Measurements from ENCODE around the gene RGS19. TPM values are rescaled to one million over a fixed set of nuclear protein-coding genes. Genes with fewer than 3 reads are reported as not detected.

Gene RGS19
- total RNA-seq, 1 experiment from 2014 or later, result 12.8 TPM

DNA sequence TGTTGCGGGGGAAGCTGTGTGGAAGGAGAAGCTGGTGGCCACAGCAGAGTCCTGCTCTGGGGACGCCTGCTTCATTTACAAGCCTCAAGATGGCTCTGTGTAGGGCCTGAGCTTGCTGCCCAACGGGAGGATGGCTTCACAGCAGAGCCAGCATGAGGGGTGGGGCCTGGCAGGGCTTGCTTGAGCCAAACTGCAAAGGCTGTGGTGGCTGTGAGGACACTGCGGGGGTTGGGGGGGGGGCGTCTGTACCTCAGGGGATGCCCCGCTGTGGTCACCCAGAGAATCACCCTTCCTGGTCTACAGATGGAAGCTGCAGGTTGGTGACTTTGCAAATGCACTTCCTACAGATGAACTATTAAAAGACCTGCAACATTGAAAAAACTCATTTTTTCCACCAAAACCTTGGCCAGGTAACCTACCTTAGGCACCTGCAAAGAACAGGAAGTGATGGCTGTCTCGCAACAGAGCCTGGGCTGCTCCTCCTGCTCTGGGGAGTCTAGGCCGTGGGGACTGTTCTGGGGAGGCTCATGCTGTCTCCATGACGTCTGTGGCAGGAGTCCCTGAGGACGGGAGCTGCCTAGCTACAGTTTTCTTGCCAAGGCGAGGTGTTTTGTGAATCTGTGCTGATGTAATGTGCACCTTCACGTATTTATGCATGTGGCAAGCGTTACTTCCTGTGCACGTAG is 20.7 kb upstream of the RGS19 start:
- H3K14ac ChIP-seq (ENCODE audit: insufficient read depth, low read length), result no peak overlapping the region; the same call in 1 of the 2 replicates
- H3K27me3 Mint-ChIP-seq (ENCODE audit: low read depth), result peaks cover 46% of the 10 kb centered on the region
- H4K20me1 ChIP-seq (ENCODE audit: control insufficient read depth, insufficient read depth, insufficient read length), result no peaks in the 10 kb centered on the region
- H3K23ac ChIP-seq (ENCODE audit: insufficient read length, low read depth, low read length), result no peak overlapping the region
- H3K4me1 ChIP-seq (ENCODE audit: insufficient read depth, low read length), result no peaks in the 10 kb centered on the region
- H2BK5ac ChIP-seq (ENCODE audit: insufficient read length, low read length), result no peak overlapping the region
- no peaks in the 10 kb centered on the region for H3K23me2 ChIP-seq (ENCODE audit: insufficient read length, low read depth, low read length, poor library complexity, severe bottlenecking)
- H3K36me3 Mint-ChIP-seq (ENCODE audit: insufficient read depth in 1 of 3, low read depth in 3 of 3), result peaks cover 2 to 5% (median 2%) of the 10 kb centered on the region in 3 experiments; a peak in 5 of 7 replicates
- no peak overlapping the region for H3K18ac ChIP-seq (ENCODE audit: insufficient read length, low read depth, low read length)
- no peak for DNase-seq
- H3K4me1 Mint-ChIP-seq, result peaks cover 9 to 11% of the 10 kb centered on the region in 2 experiments; a peak in 3 of 4 replicates
- TF ChIP-seq, protein P1, sequence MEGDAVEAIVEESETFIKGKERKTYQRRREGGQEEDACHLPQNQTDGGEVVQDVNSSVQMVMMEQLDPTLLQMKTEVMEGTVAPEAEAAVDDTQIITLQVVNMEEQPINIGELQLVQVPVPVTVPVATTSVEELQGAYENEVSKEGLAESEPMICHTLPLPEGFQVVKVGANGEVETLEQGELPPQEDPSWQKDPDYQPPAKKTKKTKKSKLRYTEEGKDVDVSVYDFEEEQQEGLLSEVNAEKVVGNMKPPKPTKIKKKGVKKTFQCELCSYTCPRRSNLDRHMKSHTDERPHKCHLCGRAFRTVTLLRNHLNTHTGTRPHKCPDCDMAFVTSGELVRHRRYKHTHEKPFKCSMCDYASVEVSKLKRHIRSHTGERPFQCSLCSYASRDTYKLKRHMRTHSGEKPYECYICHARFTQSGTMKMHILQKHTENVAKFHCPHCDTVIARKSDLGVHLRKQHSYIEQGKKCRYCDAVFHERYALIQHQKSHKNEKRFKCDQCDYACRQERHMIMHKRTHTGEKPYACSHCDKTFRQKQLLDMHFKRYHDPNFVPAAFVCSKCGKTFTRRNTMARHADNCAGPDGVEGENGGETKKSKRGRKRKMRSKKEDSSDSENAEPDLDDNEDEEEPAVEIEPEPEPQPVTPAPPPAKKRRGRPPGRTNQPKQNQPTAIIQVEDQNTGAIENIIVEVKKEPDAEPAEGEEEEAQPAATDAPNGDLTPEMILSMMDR (conservative IDR thresholded peaks at IDR 0.05), result no peak
- H2AK5ac ChIP-seq (ENCODE audit: insufficient read length, low read length), result no peak overlapping the region
- no peak overlapping the region for H4K91ac ChIP-seq (ENCODE audit: insufficient read length, low read depth, low read length)
- H3K27ac Mint-ChIP-seq, result no peak overlapping the region; a peak in 1 of 7 replicates
- H3K27me3 ChIP-seq (ENCODE audit: insufficient read depth, low read length), result peaks cover 3% of the 10 kb centered on the region; the same call in 1 of the 2 replicates
- H3K9me3 ChIP-seq (ENCODE audit: control insufficient read depth, low read depth, low read length), result no peaks in the 10 kb centered on the region
- no peak overlapping the region for H4K5ac ChIP-seq (ENCODE audit: insufficient read length, low read depth, low read length)
- H3K27ac ChIP-seq (ENCODE audit: insufficient read length, low read depth, low read length), result no peak overlapping the region
- H3K56ac ChIP-seq (ENCODE audit: insufficient read length, low read depth, low read length), result no peak overlapping the region
- H3K79me2 ChIP-seq (ENCODE audit: insufficient read depth, low read length), result no peaks in the 10 kb centered on the region
- H3K9me3 Mint-ChIP-seq, result peaks cover 5% of the 10 kb centered on the region in 2 experiments
- no peak overlapping the region for H3K4ac ChIP-seq (ENCODE audit: low read depth, low read length)
- no peak overlapping the region for H3K9ac ChIP-seq (ENCODE audit: extremely low read depth, insufficient read length, low read length)
- no peak overlapping the region for H2BK12ac ChIP-seq (ENCODE audit: insufficient read length, low read depth, low read length)
- H3K4me3 Mint-ChIP-seq, result no peak overlapping the region
- no peak overlapping the region for H3T11ph ChIP-seq (ENCODE audit: low read length)
- no peak overlapping the region for H3K4me2 ChIP-seq (ENCODE audit: insufficient read depth, insufficient read length, low read length)
- H2BK15ac ChIP-seq (ENCODE audit: low read depth, low read length), result no peak overlapping the region
- no peak overlapping the region for H2BK120ac ChIP-seq (ENCODE audit: low read depth, low read length, poor library complexity, severe bottlenecking)
- H2AFZ ChIP-seq (ENCODE audit: low read length), result no peak overlapping the region
- no peaks in the 10 kb centered on the region for H3K79me1 ChIP-seq (ENCODE audit: insufficient read depth, low read depth, low read length, poor library complexity, severe bottlenecking)
- H2BK20ac ChIP-seq (ENCODE audit: low read depth, low read length, poor library complexity, severe bottlenecking), result no peak overlapping the region
- no peak overlapping the region for H4K8ac ChIP-seq (replicated peaks; ENCODE audit: insufficient read length, low read depth, low read length)
- no CpG with 5 or more reads among the region's 14 CpGs for whole genome bisulfite sequencing (ENCODE audit: extremely low coverage, insufficient read length, low lambda C conversion rate)

Data from H9 (cell line).